Kidney capillary endothelial cell (primary cell): ENCODE measurements around the gene BATF2.
A peak's percentile ranks its signal among the peaks of the same experiment; 100 is the strongest.
"Not testable (repeated sequence)": the region's sequence is repeated elsewhere in the genome, so short reads cannot be mapped to it uniquely, and the experiment has no call there.

Experiments used
- DNase-seq: peaks from one replicate; pipeline ENCODE4 v3.0.0-alpha.2; 2018; ENCODE audit warnings: low spot score

The BATF2 gene

GRCh38 chr11:64996710-64997380 is at the start of gene BATF2:
TSS of gene BATF2 (minus strand) at chr11:64996971. CDS start at chr11:64996914, 57 bp downstream.
- DNase-seq: peak; percentile 58

- no peak for DNase-seq
Measured at GRCh38 chr11:65045728-65046127, 49.0 kb upstream of the BATF2 start.

- no peak for DNase-seq
Measured at GRCh38 chr11:65045061-65045460, 48.3 kb upstream of the BATF2 start.

- no peak for DNase-seq
Measured at GRCh38 chr11:65043881-65044501, 47.2 kb upstream of the BATF2 start.

GRCh38 chr11:65042891-65043290 is 46.1 kb upstream of the BATF2 start:
- no peak for DNase-seq

- peak; percentile 75 for DNase-seq
Measured at GRCh38 chr11:65040847-65041622, 44.3 kb upstream of the BATF2 start, which contains the start of gene SAC3D1. TSS of gene SAC3D1 (plus strand) at chr11:65041210. CDS start at chr11:65041293, 83 bp downstream.

GRCh38 chr11:65040520-65040846 is 43.7 kb upstream of the BATF2 start:
- DNase-seq: no peak

GRCh38 chr11:65036931-65037330 is 40.2 kb upstream of the BATF2 start:
- DNase-seq: no peak

GRCh38 chr11:65035579-65035978 is 38.8 kb upstream of the BATF2 start:
- DNase-seq: no peak

- no peak for DNase-seq
Measured at GRCh38 chr11:65034423-65034822, 37.7 kb upstream of the BATF2 start.

- DNase-seq: no peak
Measured at GRCh38 chr11:65032216-65032615, 35.4 kb upstream of the BATF2 start.

- peak; percentile 97 for DNase-seq
Measured at GRCh38 chr11:65027213-65028067, 30.7 kb upstream of the BATF2 start, which contains the start of gene SNX15. TSS of gene SNX15 (plus strand) at chr11:65027439. CDS start at chr11:65027538, 99 bp downstream.

GRCh38 chr11:65026810-65027209 is 30.0 kb upstream of the BATF2 start:
- DNase-seq: no peak

GRCh38 chr11:65023502-65023901 is 26.7 kb upstream of the BATF2 start:
- not testable (repeated sequence) for DNase-seq

- DNase-seq: no peak
Measured at GRCh38 chr11:65021509-65021908, 24.7 kb upstream of the BATF2 start.

GRCh38 chr11:65021003-65021402 is 24.2 kb upstream of the BATF2 start:
- no peak for DNase-seq

- DNase-seq: no peak
Measured at GRCh38 chr11:65019824-65020223, 23.1 kb upstream of the BATF2 start.

- no peak for DNase-seq
Measured at GRCh38 chr11:65017937-65018336, 21.2 kb upstream of the BATF2 start.

- no peak for DNase-seq
Measured at GRCh38 chr11:65016705-65017104, 19.9 kb upstream of the BATF2 start.

GRCh38 chr11:65014726-65015227 is 18.0 kb upstream of the BATF2 start:
- no peak for DNase-seq

GRCh38 chr11:65013888-65014725 is 17.3 kb upstream of the BATF2 start, which contains the start of gene ARL2:
TSS of gene ARL2 (plus strand) at chr11:65014160. CDS start at chr11:65014208, 48 bp downstream.
- DNase-seq: peak; percentile 78
